ENCODE data around the gene FBXW8.
A peak's percentile ranks its signal among the peaks of the same experiment; 100 is the strongest.

The FBXW8 gene

GRCh38 chr12:116924558-116925453 lies 14.1 kb downstream of the FBXW8 start:
- DNase-seq (ENCODE audit: low read depth): peak; percentile 88

- no peak for DNase-seq (ENCODE audit: low read depth)
These were observed 15.8 kb downstream of the FBXW8 start for GRCh38 chr12:116926283-116927243.

- no peak for DNase-seq (ENCODE audit: low read depth)
These were observed 16.6 kb downstream of the FBXW8 start for GRCh38 chr12:116927244-116927940.

- no peak for DNase-seq (ENCODE audit: low read depth)
These were observed 17.8 kb downstream of the FBXW8 start for GRCh38 chr12:116928504-116928903.

- DNase-seq (ENCODE audit: low read depth): peak; percentile 31
These were observed 19.1 kb downstream of the FBXW8 start for GRCh38 chr12:116929885-116930284.

- DNase-seq (ENCODE audit: low read depth): peak; percentile 24
These were observed 20.9 kb downstream of the FBXW8 start for GRCh38 chr12:116931665-116932064.

- no peak for DNase-seq (ENCODE audit: low read depth)
These were observed 22.3 kb downstream of the FBXW8 start for GRCh38 chr12:116933091-116933490.

- DNase-seq (ENCODE audit: low read depth): no peak
These were observed 22.9 kb downstream of the FBXW8 start for GRCh38 chr12:116933512-116934246.

- no peak for DNase-seq (ENCODE audit: low read depth)
These were observed 24.4 kb downstream of the FBXW8 start for GRCh38 chr12:116934908-116935705.

- DNase-seq (ENCODE audit: low read depth): no peak
These were observed 26.9 kb downstream of the FBXW8 start for GRCh38 chr12:116937640-116938039.

GRCh38 chr12:116939734-116940133 lies 29.0 kb downstream of the FBXW8 start:
- peak; percentile 11 for DNase-seq (ENCODE audit: low read depth)

GRCh38 chr12:116941188-116941587 lies 30.4 kb downstream of the FBXW8 start:
- no peak for DNase-seq (ENCODE audit: low read depth)

GRCh38 chr12:116943419-116944372 lies 32.9 kb downstream of the FBXW8 start:
- DNase-seq (ENCODE audit: low read depth): no peak

GRCh38 chr12:116945886-116946550 lies 35.3 kb downstream of the FBXW8 start:
- DNase-seq (ENCODE audit: low read depth): no peak

GRCh38 chr12:116948298-116948697 lies 37.5 kb downstream of the FBXW8 start:
- no peak for DNase-seq (ENCODE audit: low read depth)

- no peak for DNase-seq (ENCODE audit: low read depth)
These were observed 40.0 kb downstream of the FBXW8 start for GRCh38 chr12:116950628-116951325.

- DNase-seq (ENCODE audit: low read depth): no peak
These were observed 44.1 kb downstream of the FBXW8 start for GRCh38 chr12:116954710-116955381.

Measured in iris pigment epithelial cell (primary cell).